ENCODE results near the gene DBN1.

DNA sequence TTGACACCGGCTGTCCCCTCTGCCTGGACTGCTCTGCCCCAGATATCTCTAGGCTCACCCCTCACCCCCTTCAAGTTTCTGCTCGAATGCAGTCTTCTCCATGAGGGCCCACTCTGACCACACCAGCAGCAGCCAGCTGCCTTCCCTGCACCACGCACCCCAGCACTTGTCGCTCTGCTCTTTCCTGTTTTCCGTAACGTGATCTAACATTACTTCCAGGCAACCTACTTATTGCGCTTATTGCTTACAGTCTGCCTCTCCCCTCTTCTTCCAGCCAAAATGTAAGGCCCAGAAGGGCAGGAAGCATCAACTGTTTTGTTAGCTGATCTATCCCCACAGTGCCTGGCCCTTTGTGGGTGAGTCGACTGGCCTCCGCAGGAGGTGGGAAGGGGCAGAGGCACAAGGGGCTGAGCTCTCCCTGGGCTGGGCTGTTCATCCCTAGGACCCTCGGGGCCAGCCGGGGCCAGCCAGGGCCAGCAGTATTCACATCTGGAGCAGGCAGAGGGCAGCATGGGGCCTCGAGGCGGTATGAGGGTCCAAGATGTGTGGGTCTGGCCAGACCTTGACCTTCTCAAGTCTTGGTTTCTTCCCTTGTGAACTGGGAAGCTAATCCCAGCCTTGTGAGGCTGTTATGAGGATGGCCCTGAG lies 11.6 kb upstream of the DBN1 start:
- TF ChIP-seq, protein P1, sequence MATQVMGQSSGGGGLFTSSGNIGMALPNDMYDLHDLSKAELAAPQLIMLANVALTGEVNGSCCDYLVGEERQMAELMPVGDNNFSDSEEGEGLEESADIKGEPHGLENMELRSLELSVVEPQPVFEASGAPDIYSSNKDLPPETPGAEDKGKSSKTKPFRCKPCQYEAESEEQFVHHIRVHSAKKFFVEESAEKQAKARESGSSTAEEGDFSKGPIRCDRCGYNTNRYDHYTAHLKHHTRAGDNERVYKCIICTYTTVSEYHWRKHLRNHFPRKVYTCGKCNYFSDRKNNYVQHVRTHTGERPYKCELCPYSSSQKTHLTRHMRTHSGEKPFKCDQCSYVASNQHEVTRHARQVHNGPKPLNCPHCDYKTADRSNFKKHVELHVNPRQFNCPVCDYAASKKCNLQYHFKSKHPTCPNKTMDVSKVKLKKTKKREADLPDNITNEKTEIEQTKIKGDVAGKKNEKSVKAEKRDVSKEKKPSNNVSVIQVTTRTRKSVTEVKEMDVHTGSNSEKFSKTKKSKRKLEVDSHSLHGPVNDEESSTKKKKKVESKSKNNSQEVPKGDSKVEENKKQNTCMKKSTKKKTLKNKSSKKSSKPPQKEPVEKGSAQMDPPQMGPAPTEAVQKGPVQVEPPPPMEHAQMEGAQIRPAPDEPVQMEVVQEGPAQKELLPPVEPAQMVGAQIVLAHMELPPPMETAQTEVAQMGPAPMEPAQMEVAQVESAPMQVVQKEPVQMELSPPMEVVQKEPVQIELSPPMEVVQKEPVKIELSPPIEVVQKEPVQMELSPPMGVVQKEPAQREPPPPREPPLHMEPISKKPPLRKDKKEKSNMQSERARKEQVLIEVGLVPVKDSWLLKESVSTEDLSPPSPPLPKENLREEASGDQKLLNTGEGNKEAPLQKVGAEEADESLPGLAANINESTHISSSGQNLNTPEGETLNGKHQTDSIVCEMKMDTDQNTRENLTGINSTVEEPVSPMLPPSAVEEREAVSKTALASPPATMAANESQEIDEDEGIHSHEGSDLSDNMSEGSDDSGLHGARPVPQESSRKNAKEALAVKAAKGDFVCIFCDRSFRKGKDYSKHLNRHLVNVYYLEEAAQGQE (IDR thresholded peaks at IDR 0.05; ENCODE audit: insufficient read depth in 1 of 2, low read depth in 2 of 2, low read length in 2 of 2): no peak
- no peak for TF ChIP-seq SIN3A (IDR thresholded peaks at IDR 0.05; ENCODE audit: borderline replicate concordance, insufficient read depth, low read length)
